ENCODE measurements around the gene RAB9A. TPM values are rescaled to one million over a fixed set of nuclear protein-coding genes. Genes with fewer than 3 reads are reported as not detected.

Gene RAB9A
- total and polyA plus RNA-seq, 2 donors (not counting 3 experiments of a cell fraction or from before 2014, with no cell fraction given) = 11.5 to 19.2 TPM

DNA sequence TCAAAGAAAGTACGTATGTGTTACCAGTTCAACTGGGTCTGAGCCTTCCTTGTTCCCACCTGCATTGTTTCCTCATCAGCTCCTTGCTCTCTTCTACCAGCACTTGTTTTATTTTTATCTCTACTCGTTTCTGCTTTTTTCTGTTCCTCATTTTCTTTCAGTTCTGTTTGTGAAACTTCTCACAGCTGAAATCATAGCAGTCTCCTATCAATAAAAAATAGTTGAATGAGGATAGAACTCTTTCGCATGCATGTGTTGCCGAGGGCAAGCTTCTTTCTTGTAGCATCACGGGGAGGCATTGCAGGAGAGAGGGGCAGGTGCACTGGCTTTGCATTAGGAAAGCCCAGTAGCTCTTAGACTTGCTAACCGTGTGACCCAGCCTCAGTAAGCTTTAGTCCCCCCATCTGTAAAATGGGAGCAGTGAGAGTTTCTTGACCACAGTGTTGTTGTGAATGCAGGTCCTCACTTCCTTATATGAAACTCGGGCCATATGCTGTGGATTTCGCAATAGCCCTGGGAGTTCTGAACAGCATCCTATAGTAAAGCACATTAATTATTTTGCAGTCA is 70.3 kb downstream of the RAB9A start:
- no peaks in the 10 kb centered on the region for H3K9me1 ChIP-seq (replicated peaks; ENCODE audit: control insufficient read depth, extremely low read depth, insufficient read depth, low read length)
- FAIRE-seq (no peak), DNase-seq (ENCODE audit: low read depth, low spot score) (no peak)
- no peak for TF ChIP-seq MYC (IDR thresholded peaks at IDR 0.05; ENCODE audit: low read depth, low read length)
- no peak for TF ChIP-seq GATA2 (IDR thresholded peaks at IDR 0.05; ENCODE audit: insufficient read depth, insufficient read length, low read depth, low read length)
- no peak for TF ChIP-seq POLR2AphosphoS5 (IDR thresholded peaks at IDR 0.05; ENCODE audit: insufficient read depth, low read depth, low read length)
- TF ChIP-seq POLR2A (IDR thresholded peaks at IDR 0.05; ENCODE audit: low read depth, low read length) = no peak
- no peak for TF ChIP-seq EZH2 (IDR thresholded peaks at IDR 0.05; ENCODE audit: borderline replicate concordance, low read depth, low read length, severe bottlenecking)
- TF ChIP-seq, protein P1, sequence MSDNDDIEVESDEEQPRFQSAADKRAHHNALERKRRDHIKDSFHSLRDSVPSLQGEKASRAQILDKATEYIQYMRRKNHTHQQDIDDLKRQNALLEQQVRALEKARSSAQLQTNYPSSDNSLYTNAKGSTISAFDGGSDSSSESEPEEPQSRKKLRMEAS (IDR thresholded peaks at IDR 0.05; ENCODE audit: insufficient read depth, insufficient read length) = no peak
- TF ChIP-seq JUN (IDR thresholded peaks at IDR 0.05; ENCODE audit: borderline replicate concordance, insufficient read depth, insufficient read length, low read depth) = no peak
- no peak for TF ChIP-seq FOS (IDR thresholded peaks at IDR 0.05; ENCODE audit: borderline replicate concordance, insufficient read depth, low read length)
- TF ChIP-seq, protein P2, sequence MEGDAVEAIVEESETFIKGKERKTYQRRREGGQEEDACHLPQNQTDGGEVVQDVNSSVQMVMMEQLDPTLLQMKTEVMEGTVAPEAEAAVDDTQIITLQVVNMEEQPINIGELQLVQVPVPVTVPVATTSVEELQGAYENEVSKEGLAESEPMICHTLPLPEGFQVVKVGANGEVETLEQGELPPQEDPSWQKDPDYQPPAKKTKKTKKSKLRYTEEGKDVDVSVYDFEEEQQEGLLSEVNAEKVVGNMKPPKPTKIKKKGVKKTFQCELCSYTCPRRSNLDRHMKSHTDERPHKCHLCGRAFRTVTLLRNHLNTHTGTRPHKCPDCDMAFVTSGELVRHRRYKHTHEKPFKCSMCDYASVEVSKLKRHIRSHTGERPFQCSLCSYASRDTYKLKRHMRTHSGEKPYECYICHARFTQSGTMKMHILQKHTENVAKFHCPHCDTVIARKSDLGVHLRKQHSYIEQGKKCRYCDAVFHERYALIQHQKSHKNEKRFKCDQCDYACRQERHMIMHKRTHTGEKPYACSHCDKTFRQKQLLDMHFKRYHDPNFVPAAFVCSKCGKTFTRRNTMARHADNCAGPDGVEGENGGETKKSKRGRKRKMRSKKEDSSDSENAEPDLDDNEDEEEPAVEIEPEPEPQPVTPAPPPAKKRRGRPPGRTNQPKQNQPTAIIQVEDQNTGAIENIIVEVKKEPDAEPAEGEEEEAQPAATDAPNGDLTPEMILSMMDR (IDR thresholded peaks at IDR 0.05; ENCODE audit: extremely low read depth in 1 of 2, insufficient read depth in 1 of 2, low read depth in 1 of 2, low read length in 2 of 2) = no peak
- H3K9me3 ChIP-seq (replicated peaks; ENCODE audit: control insufficient read depth, insufficient read depth, low read length) = no peaks in the 10 kb centered on the region
- H3K4me3 ChIP-seq (replicated peaks in 1 of 3; ENCODE audit: insufficient read depth in 1 of 3, low read depth in 1 of 3, low read length in 3 of 3) = no peak overlapping the region
- dilution Hi-C loops (cut with MboI; ENCODE audit: extremely low pct_ligation_motif_present, low sequenced_read_pairs) = no loop called here
- intact Hi-C loops (cut with micrococcal nuclease) = no loop called here
- H3K36me3 ChIP-seq (ENCODE audit: control insufficient read depth in 2 of 2, extremely low read depth in 1 of 2, insufficient read depth in 2 of 2, low read length in 2 of 2) = no peaks in the 10 kb centered on the region
- CTCF ChIA-PET = no interaction called here
- no peaks in the 10 kb centered on the region for H3K79me2 ChIP-seq (ENCODE audit: control insufficient read depth, insufficient read depth, low read length)
- no peak overlapping the region for H3K27ac ChIP-seq (ENCODE audit: insufficient read depth, low read depth, low read length)
- no peak overlapping the region for H2AFZ ChIP-seq (ENCODE audit: low read depth, low read length)
- H3K9ac ChIP-seq (replicated peaks; ENCODE audit: extremely low read depth, insufficient read depth, low read length) = no peak overlapping the region
- no TSS peak for BruUV-seq (replicated peaks)
- H3K27me3 ChIP-seq (ENCODE audit: control insufficient read depth in 2 of 2, insufficient read depth in 2 of 2, low read length in 2 of 2) = no peaks in the 10 kb centered on the region
- POLR2A ChIA-PET = no interaction called here
- H4K20me1 ChIP-seq (replicated peaks; ENCODE audit: control insufficient read depth, extremely low read depth, insufficient read depth, low read length) = no peaks in the 10 kb centered on the region
- no peak overlapping the region for H3K4me2 ChIP-seq (ENCODE audit: insufficient read depth, low read length)
- H3K4me1 ChIP-seq (ENCODE audit: control insufficient read depth, extremely low read depth, insufficient read depth, low read length) = no peaks in the 10 kb centered on the region

Other genes with a start within 250 kb of the RAB9A start
- not detected in 2 replicates for gene EGFL6, start 119.5 kb upstream of the RAB9A start, total RNA-seq
- gene EGFL6, start 119.5 kb upstream of the RAB9A start, polyA plus RNA-seq = not detected in 2 replicates
- 0.75 and 1.8 TPM in 2 replicates for gene TCEANC, start 36.0 kb upstream of the RAB9A start, total RNA-seq
- gene TCEANC, start 36.0 kb upstream of the RAB9A start, polyA plus RNA-seq = 0.32 and 0.38 TPM in 2 replicates
- gene TRAPPC2, start 45.5 kb downstream of the RAB9A start, total RNA-seq = 13.0 and 14.1 TPM in 2 replicates
- 5.8 and 6.6 TPM in 2 replicates for gene TRAPPC2, start 45.5 kb downstream of the RAB9A start, polyA plus RNA-seq
- 12.0 and 14.4 TPM in 2 replicates for gene OFD1, start 45.6 kb downstream of the RAB9A start, total RNA-seq
- gene OFD1, start 45.6 kb downstream of the RAB9A start, polyA plus RNA-seq = 3.2 and 4.7 TPM in 2 replicates
- gene GPM6B, start 128.0 kb downstream of the RAB9A start, total RNA-seq = not detected in 2 replicates
- gene GPM6B, start 128.0 kb downstream of the RAB9A start, polyA plus RNA-seq = 0.16 and 0.30 TPM in 2 replicates